Measurements from ENCODE around the gene SEL1L3.

SEL1L3 gene

DNA sequence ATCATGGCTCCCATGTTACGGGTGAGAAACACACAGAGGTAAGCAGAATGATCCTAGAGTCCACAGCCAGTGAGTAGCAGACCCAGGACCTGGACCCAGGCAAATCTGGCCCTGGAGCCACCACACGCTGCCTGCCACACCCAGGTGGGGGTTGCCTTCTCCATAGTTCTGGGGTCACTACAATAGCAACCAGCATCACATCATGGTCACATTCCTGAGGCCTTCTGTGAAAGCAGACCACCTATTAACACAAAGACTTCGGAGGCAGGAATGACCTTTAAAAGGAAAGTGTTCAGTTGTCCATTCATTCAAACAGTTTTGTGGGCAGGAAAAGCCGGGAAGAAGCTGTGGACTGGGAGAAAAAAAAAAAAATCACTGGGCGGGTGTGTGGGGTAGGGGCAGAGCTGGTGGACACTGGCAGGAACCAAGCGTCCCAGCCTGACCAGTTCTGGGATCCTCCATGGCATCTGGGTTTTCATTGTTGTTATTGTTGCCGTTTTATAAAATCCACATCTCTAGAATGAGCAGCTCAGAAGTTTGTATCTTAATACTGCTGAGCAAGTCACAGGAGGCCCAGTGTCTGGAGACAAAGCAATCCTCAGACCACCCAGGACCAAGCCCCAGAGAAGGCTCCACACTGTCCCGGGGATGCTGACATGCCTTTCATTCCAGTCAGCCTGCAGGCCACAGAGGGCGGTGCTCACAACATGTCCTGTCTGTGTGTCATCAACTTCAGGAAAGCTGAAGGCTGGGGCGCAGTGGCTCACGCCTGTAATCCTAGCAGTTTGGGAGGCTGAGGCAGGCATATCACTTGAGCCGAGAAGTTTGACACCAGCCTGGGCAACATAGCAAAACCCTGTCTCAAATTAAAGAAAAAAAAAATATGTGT, 67.0 kb downstream of the SEL1L3 start:
- no peak for DNase-seq (ENCODE audit: low read depth in 4 of 4, low spot score in 1 of 4)

- DNase-seq (ENCODE audit: low read depth in 4 of 4, low spot score in 1 of 4), result no peak
These were observed 67.7 kb downstream of the SEL1L3 start for GRCh38 chr4:25795091-25795490.

GRCh38 chr4:25792876-25793275, 69.9 kb downstream of the SEL1L3 start:
- no peak for DNase-seq (ENCODE audit: low read depth in 4 of 4, low spot score in 1 of 4)

GRCh38 chr4:25792200-25792791, 70.5 kb downstream of the SEL1L3 start:
- DNase-seq (ENCODE audit: low read depth in 4 of 4, low spot score in 1 of 4), result no peak

DNA sequence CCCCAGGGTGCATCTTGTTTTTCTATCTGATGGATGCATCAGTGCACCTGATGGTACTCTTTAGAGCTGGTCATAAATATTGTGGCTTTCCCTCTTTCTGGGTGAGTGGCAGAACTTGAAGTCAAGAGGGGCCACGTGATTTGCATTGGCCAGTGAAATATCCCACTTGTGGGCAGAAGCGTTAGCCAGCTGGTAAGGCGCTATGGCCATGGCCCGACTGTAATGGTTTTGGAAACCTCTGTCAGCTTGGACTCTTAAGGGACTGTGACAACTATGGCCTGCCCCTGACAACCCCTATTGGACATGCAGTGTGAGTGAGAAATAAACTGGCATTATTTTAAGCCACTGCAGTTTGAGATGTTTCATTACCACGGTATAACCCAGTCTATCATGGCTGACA, 72.8 kb downstream of the SEL1L3 start:
- no peak for DNase-seq (ENCODE audit: low read depth in 4 of 4, low spot score in 1 of 4)

DNA sequence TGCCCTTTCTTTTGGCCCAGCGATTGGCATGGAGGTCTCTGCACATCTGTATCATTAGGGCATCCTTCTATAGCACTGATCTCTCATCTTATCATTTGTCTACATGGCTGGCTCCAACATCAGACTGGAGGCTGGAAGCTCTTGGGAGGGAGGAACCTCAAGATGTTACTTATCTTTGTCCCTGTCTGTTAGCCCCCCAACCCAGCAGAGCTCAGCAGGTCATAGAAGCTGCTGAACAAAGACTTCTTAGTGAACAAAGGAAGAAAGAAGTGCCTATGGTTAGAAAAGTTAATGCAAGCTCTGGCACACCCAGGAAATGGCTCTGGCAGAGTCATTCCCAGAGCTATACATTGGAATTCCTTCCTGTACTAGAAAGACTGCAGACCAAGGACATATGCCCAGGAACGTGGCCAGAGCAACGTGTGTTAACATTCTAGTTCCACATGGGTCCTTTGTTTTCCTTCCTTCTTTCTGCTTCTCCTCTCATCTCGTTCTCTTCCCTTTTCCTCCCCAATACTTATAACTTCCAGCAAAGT, 74.0 kb downstream of the SEL1L3 start:
- DNase-seq (ENCODE audit: low read depth in 4 of 4, low spot score in 1 of 4), result no peak

- no peak for DNase-seq (ENCODE audit: low read depth in 4 of 4, low spot score in 1 of 4)
These were observed 76.2 kb downstream of the SEL1L3 start for GRCh38 chr4:25786497-25787065.

DNA sequence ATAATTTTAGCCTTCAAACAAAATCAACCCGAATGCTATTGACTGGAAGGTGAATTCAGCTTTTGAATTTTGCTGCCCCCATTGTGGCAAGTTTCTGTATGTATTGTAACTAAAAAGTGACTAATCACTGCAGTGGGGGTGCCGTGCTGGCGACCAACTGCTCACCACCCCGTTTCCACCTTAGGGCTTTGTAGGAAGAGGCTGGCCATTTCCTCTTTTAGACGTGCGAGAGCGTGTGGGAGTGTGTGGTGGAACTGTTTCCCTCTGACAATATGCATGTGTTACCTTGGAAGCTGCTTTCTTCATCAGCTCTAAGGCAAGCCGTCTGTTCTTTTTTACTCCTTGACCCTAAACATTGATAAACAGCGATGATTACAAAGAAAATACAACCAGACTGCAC, 78.8 kb downstream of the SEL1L3 start:
- no peak for DNase-seq (ENCODE audit: low read depth in 4 of 4, low spot score in 1 of 4)

GRCh38 chr4:25783126-25783525, 79.7 kb downstream of the SEL1L3 start:
- no peak for DNase-seq (ENCODE audit: low read depth in 4 of 4, low spot score in 1 of 4)

GRCh38 chr4:25782482-25782881, 80.3 kb downstream of the SEL1L3 start:
- DNase-seq (ENCODE audit: low read depth in 4 of 4, low spot score in 1 of 4), result no peak

DNA sequence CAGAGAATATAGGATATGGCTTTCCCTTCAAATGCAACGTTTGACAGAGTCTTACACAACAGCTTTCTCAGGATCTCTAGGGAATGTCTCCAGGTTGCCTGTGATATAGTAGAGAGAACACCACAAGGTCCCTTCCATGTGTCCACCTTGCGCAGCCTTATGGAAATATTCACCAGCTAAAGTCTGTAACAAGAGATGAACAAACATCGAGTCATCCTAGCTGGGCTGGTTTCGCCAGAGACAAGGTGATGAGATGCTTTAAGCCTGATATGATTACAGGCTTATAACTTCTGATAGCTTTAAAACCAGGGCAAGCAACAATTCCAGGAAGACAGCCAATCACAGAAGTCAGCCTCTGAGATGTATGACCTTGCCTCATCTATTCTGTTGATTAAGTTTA, 83.8 kb downstream of the SEL1L3 start:
- no peak for DNase-seq (ENCODE audit: low read depth in 4 of 4, low spot score in 1 of 4)

GRCh38 chr4:25776795-25777194, 86.0 kb downstream of the SEL1L3 start:
- DNase-seq (ENCODE audit: low read depth in 4 of 4, low spot score in 1 of 4), result no peak

GRCh38 chr4:25775166-25775565, 87.6 kb downstream of the SEL1L3 start:
- DNase-seq (ENCODE audit: low read depth in 4 of 4, low spot score in 1 of 4), result no peak

- DNase-seq (ENCODE audit: low read depth in 4 of 4, low spot score in 1 of 4), result no peak
These were observed 89.4 kb downstream of the SEL1L3 start for GRCh38 chr4:25773358-25773757.

GRCh38 chr4:25771672-25772071, 91.1 kb downstream of the SEL1L3 start:
- DNase-seq (ENCODE audit: low read depth in 4 of 4, low spot score in 1 of 4), result no peak

GRCh38 chr4:25770847-25771246, 91.9 kb downstream of the SEL1L3 start:
- DNase-seq (ENCODE audit: low read depth in 4 of 4, low spot score in 1 of 4), result no peak

GRCh38 chr4:25769251-25769650, 93.5 kb downstream of the SEL1L3 start:
- no peak for DNase-seq (ENCODE audit: low read depth in 4 of 4, low spot score in 1 of 4)

- no peak for DNase-seq (ENCODE audit: low read depth in 4 of 4, low spot score in 1 of 4)
These were observed 94.7 kb downstream of the SEL1L3 start for GRCh38 chr4:25767877-25768725.

DNA sequence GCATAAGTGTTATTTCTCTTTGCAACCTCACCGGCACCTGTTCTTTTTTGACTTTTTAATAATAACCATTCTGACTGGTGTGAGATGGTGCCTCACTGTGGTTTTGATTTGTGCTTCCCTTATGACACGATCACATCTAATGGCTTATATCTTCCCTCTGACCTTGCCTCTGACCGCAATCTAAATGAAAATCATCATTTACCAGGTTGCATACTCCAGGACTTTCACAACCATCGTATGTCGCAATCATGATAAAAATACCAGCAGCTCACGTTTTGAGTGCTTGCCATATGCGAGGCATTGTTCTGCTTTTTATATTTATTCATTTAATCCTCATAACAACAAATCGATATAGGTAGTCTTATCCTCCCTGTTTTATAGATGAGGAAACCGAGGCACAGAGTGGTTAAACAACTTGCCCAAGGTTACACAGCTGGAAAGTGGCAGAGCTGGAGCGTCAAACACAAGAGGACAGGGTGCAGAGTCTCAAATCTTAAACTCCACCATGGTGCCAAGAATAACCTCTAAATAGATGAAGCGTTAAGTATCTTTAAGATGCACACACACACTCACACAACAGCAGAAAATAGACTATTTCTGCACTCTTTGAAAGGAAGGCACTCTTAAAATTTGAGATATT, 102.2 kb downstream of the SEL1L3 start:
- no peak for DNase-seq (ENCODE audit: low read depth in 4 of 4, low spot score in 1 of 4)

GRCh38 chr4:25760048-25760447, 102.7 kb downstream of the SEL1L3 start:
- DNase-seq (ENCODE audit: low read depth in 4 of 4, low spot score in 1 of 4), result no peak

DNA sequence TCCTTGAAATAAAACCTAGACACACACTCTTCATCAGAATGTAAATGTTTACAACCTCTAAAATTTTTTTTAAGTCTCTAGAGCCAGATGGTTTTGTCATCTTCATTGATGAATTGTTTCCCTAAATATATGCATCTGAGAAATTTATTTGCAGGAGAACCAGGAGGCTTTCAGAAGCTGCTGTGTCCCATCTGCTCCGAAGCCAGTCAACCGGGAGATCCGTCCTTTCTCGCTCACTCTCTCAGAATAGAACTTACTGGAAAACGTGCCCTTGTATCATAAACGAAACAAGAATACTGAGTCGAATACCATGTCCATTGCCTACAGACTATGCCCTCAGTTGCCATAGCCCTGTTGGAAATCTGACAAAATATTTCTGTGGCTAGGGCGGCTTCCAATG, 103.7 kb downstream of the SEL1L3 start:
- no peak for DNase-seq (ENCODE audit: low read depth in 4 of 4, low spot score in 1 of 4)

Measured in stimulated activated CD4-positive, alpha-beta T cell treated with anti-CD3 and anti-CD28 coated beads, Interleukin-1b, Interleukin-23, amount 100 ng/mL, for 24 hours (primary cell).